ENCODE measurements around the gene CARTPT. TPM values are rescaled to one million over a fixed set of nuclear protein-coding genes. Genes with fewer than 3 reads are reported as not detected.

CARTPT gene
- not detected for polyA plus RNA-seq (ENCODE audit: insufficient read length in 3 of 3)
- long read RNA-seq, donor 1 = 0 reads
- long read RNA-seq, donor 2 = 0 reads
- long read RNA-seq, donor 3 = 0 reads
- long read RNA-seq, donor 4 = 0 reads
- long read RNA-seq, donor 5 = 0 reads
- long read RNA-seq, donor 6 = 0 reads
- long read RNA-seq, donor 7 = 0 reads
- long read RNA-seq, donor 8 = 0 reads
- long read RNA-seq, donor 9 = 0 reads
- long read RNA-seq, donor 10 = 0 reads
- long read RNA-seq, donor 11 = 0 reads
- long read RNA-seq, donor 12 = 0 reads
- long read RNA-seq, donor 13 = 0 reads
- long read RNA-seq, donor 14 = 0 reads
- long read RNA-seq, donor 15 = 0 reads
- long read RNA-seq, donor 16 = 0 reads

GRCh38 chr5:71719063-71719964 lies at the start of gene CARTPT:
TSS of gene CARTPT (plus strand) at chr5:71719275. CDS start at chr5:71719294, 19 bp downstream.
- DNase-seq (ENCODE audit: extremely low read depth in 1 of 11, low read depth in 9 of 11, low spot score in 4 of 11) = peak; percentile 29 to 60 (median 49)

- no peak for DNase-seq (ENCODE audit: extremely low read depth in 1 of 11, low read depth in 9 of 11, low spot score in 4 of 11)
Observed at GRCh38 chr5:71677977-71678376, 41.1 kb upstream of the CARTPT start.

- no peak for DNase-seq (ENCODE audit: extremely low read depth in 1 of 11, low read depth in 9 of 11, low spot score in 4 of 11)
Observed at GRCh38 chr5:71679714-71680113, 39.4 kb upstream of the CARTPT start.

- no peak for DNase-seq (ENCODE audit: extremely low read depth in 1 of 11, low read depth in 9 of 11, low spot score in 4 of 11)
Observed at GRCh38 chr5:71680510-71680909, 38.6 kb upstream of the CARTPT start.

- DNase-seq (ENCODE audit: extremely low read depth in 1 of 11, low read depth in 9 of 11, low spot score in 4 of 11) = no peak
Observed at GRCh38 chr5:71681296-71681695, 37.8 kb upstream of the CARTPT start.

DNA sequence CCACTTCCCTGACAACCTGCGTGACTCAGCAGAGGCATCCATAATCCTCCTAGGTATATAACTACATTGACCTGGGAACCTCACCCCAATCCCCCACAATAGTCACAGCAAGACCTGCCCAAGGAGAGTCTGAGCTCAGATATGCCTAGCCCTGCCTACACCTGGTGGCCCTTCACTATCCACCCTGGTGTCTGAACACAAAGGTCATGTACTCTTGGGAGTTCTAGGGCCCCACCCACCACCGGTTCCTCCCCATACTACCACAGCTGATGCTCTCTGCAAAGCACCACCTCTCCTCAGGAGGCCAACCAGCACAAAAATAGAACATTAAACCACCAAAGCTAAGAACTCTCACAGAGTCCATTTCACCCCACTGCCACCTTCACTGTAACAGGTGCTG lies 34.8 kb upstream of the CARTPT start:
- DNase-seq (ENCODE audit: extremely low read depth in 1 of 11, low read depth in 9 of 11, low spot score in 4 of 11) = no peak

DNA sequence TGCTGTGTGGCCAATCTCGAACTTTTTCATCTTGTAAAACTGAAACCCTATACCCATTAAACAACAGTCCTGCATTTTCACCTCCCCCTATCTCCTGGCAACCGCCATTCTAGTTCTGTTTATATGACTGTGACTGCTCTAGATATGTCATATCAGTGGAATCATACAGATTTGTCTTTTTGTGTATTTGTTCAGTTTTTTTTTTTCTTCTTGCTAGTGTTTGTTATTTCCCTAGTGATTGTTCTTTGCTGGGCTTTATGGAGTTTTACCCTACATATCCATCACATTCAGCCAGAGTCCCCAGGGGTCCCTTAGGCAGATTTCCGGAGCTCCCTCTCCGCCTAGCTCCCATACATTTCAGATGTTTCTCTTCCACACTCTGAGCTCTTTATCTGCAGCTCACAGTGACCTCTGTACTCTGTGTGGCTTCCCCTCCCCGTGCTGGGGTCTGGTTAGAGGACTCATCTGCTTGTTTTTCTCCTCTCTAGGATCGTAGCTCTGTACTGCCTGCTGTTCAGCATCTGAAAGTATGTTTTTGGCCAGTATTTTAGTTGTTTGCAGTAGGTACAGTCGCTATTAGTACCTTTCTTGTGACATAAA lies 25.1 kb upstream of the CARTPT start:
- DNase-seq (ENCODE audit: extremely low read depth in 1 of 11, low read depth in 9 of 11, low spot score in 4 of 11) = peak in 1 of 11 donors; percentile 7

GRCh38 chr5:71695071-71695470 lies 24.0 kb upstream of the CARTPT start:
- DNase-seq (ENCODE audit: extremely low read depth in 1 of 11, low read depth in 9 of 11, low spot score in 4 of 11) = no peak

- DNase-seq (ENCODE audit: extremely low read depth in 1 of 11, low read depth in 9 of 11, low spot score in 4 of 11) = no peak
Observed at GRCh38 chr5:71695595-71695994, 23.5 kb upstream of the CARTPT start.

GRCh38 chr5:71697967-71698366 lies 21.1 kb upstream of the CARTPT start:
- DNase-seq (ENCODE audit: extremely low read depth in 1 of 11, low read depth in 9 of 11, low spot score in 4 of 11) = no peak

DNA sequence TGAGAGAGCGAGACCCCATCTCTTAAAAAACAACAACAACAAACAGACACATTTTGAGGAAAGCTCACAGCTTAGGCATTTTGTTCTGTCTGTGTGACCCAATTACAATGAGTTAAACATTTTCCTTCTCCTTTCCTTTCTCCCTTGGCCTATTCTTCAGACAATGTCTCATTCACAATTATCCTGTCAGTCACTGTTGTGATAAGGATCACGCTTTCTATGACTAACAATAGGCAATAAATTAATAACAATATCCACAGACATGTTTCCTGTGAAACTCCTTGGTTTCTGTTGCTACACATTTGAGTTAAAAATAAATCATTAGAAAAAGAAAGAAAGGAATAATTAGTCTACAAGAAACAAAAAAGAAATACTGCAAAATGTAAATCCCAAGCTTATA lies 19.8 kb upstream of the CARTPT start:
- no peak for DNase-seq (ENCODE audit: extremely low read depth in 1 of 11, low read depth in 9 of 11, low spot score in 4 of 11)

DNA sequence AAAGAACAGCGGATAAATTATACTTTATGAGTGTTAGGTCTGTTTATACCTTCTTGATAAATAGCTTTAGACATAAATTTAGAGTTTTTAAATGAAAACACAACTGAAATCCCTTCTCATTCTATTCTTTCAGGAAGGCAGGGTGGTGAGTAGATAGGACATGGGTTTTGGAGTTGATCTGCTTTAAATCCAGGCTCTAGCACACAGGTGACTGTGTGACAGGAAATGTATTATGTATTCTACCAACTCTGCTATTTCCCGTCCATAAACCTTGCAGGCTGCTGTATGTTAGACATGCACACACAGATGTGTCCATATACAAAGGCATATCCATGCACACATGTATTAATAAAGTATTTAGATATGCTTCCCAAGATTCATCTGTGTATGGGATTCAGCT lies 19.3 kb upstream of the CARTPT start:
- no peak for DNase-seq (ENCODE audit: extremely low read depth in 1 of 11, low read depth in 9 of 11, low spot score in 4 of 11)

GRCh38 chr5:71700803-71701202 lies 18.3 kb upstream of the CARTPT start:
- no peak for DNase-seq (ENCODE audit: extremely low read depth in 1 of 11, low read depth in 9 of 11, low spot score in 4 of 11)

DNA sequence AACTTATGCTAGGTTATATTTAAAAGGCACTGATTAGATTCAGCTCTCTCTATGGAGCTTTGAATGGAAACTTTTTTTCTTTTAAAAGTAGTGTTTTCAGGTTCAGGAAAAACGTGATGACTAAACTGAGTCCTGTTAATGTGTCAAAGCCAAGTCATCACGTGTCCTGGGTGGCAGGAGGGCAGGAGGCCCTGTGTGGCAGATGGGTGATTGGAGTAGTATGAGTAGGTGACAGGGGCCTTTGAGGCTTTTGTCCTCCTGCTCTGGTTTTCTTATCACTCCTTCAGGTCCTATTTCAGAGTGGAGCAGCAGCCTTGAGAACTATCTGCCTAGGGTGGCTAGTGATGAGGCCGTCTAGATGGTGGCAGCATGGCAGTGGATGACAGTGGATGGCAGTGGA lies 17.7 kb upstream of the CARTPT start:
- no peak for DNase-seq (ENCODE audit: extremely low read depth in 1 of 11, low read depth in 9 of 11, low spot score in 4 of 11)

- DNase-seq (ENCODE audit: extremely low read depth in 1 of 11, low read depth in 9 of 11, low spot score in 4 of 11) = no peak
Observed at GRCh38 chr5:71703941-71704340, 15.1 kb upstream of the CARTPT start.

DNA sequence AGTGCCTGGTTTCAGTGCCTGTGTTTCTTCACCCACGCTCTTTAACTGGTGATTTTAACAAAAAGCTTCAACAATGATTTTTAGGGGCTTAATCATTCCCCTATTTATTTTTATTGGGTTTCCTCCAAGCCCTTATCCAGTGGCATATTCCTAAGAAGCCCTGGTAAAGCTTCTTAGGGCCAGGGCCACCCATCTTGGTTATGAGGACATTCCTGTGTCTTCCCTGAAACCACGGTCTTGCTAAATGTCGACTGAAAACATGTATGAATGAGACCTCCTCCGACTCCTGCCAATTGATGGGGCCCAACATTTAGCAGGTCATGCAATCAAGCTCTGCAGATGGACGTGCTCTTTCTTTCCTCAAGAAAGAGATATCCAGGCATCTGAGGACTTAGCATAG lies 13.7 kb upstream of the CARTPT start:
- no peak for DNase-seq (ENCODE audit: extremely low read depth in 1 of 11, low read depth in 9 of 11, low spot score in 4 of 11)

DNA sequence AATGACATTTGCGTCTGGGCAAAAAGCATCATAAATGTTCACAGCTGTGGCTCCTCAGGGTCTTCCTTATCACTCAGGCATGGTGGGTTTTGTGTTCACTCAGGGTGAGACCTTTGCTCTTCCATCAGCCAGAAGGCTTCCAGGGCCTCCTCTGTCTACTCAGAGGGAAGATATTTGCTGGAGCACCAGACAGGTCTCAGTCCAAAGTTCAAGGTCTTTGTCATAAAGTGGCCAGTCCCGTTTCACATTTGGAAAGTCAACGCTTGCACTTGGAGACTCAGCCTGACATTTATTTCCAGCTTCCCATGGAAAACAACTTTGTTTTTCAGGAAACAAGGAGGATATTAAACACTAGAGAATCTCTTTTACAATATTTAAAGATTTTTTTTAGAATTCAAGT lies 12.2 kb upstream of the CARTPT start:
- no peak for DNase-seq (ENCODE audit: extremely low read depth in 1 of 11, low read depth in 9 of 11, low spot score in 4 of 11)

GRCh38 chr5:71711610-71712009 lies 7.5 kb upstream of the CARTPT start:
- no peak for DNase-seq (ENCODE audit: extremely low read depth in 1 of 11, low read depth in 9 of 11, low spot score in 4 of 11)

DNA sequence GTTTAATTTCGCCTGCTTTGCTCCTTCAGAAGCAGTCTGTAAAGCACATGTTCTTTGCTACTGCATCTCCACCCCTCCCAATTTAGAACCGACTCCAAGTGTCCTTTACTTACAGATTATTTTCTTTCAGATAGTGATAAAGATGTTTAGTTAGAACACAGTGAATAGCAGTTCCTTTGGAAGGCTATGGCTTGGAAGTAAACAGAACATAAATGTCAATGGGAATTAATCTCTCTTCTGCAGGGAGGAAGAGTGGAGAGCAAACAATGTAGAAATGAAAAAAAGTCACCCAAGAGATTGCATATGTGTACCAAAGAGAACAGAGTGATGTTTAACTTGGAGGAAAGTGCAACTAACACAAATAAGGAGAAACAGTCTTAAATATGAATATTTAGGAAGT lies 4.2 kb upstream of the CARTPT start:
- DNase-seq (ENCODE audit: extremely low read depth in 1 of 11, low read depth in 9 of 11, low spot score in 4 of 11) = no peak

- no peak for DNase-seq (ENCODE audit: extremely low read depth in 1 of 11, low read depth in 9 of 11, low spot score in 4 of 11)
Observed at GRCh38 chr5:71727978-71728377, 8.9 kb downstream of the CARTPT start.
